GM06990 (cell line): ENCODE results near the gene MRPS10.

Experiments used
- DNase-seq: peaks from one replicate; pipeline ENCODE4 v3.0.0-alpha.2; 2011; ENCODE audit not compliant: insufficient read length; ENCODE audit errors: extremely low read depth
- H3K27me3 ChIP-seq: replicated peaks from 2 replicates; pipeline ENCODE4 v1.6.0; 2011; ENCODE audit warnings: low read length; ENCODE audit not compliant: control insufficient read depth, insufficient read depth
- H3K36me3 ChIP-seq: 2 replicates; pipeline ENCODE4 v1.5.1; 2011; ENCODE audit warnings: low read length; ENCODE audit not compliant: control insufficient read depth, insufficient read depth
- H3K4me3 ChIP-seq: replicated peaks from 2 replicates; pipeline ENCODE4 v1.5.1; 2011; ENCODE audit warnings: low read depth, mild to moderate bottlenecking, control low read depth, low read length
- CTCF ChIP-seq: IDR thresholded peaks from 2 replicates; pipeline ENCODE4 v1.5.1; 2011; ENCODE audit warnings: low read length, control low read depth, mild to moderate bottlenecking, inconsistent platforms; ENCODE audit not compliant: insufficient read depth, poor library complexity, severe bottlenecking

The MRPS10 gene

GRCh38 chr6:42249279-42249678 is 31.6 kb upstream of the MRPS10 start:
- TF ChIP-seq CTCF = no peak

GRCh38 chr6:42243046-42243445 is 25.4 kb upstream of the MRPS10 start:
- TF ChIP-seq CTCF = no peak
- H3K36me3 ChIP-seq = no peaks in the 10 kb centered on the region; the same call in 1 of the 2 replicates
- H3K4me3 ChIP-seq = no peak overlapping the region
- no peak for DNase-seq
- H3K27me3 ChIP-seq = no peaks in the 10 kb centered on the region

More at GRCh38 chr6:42249279-42249678, 31.6 kb upstream of the MRPS10 start:
- no peaks in the 10 kb centered on the region for H3K27me3 ChIP-seq
- DNase-seq = no peak
- no peak overlapping the region for H3K4me3 ChIP-seq
- H3K36me3 ChIP-seq = peaks cover 10% of the 10 kb centered on the region

GRCh38 chr6:42241915-42242314 is 24.3 kb upstream of the MRPS10 start:
- no peaks in the 10 kb centered on the region; the same call in 1 of the 2 replicates for H3K36me3 ChIP-seq
- no peak for DNase-seq

GRCh38 chr6:42239736-42240375 is 22.2 kb upstream of the MRPS10 start:
- no peak for TF ChIP-seq CTCF
- H3K27me3 ChIP-seq = no peaks in the 10 kb centered on the region
- DNase-seq = no peak
- no peak overlapping the region for H3K4me3 ChIP-seq
- no peaks in the 10 kb centered on the region; the same call in none of the 2 replicates for H3K36me3 ChIP-seq

More at GRCh38 chr6:42241915-42242314, 24.3 kb upstream of the MRPS10 start:
- no peak for TF ChIP-seq CTCF
- no peak overlapping the region for H3K4me3 ChIP-seq
- H3K27me3 ChIP-seq = no peaks in the 10 kb centered on the region

GRCh38 chr6:42239333-42239732 is 21.7 kb upstream of the MRPS10 start:
- no peak for DNase-seq
- no peak for TF ChIP-seq CTCF
- H3K4me3 ChIP-seq = no peak overlapping the region

More at GRCh38 chr6:42239333-42239732, 21.7 kb upstream of the MRPS10 start:
- Histone ChIP-seq H3K27me3 (no peaks in the 10 kb centered on the region), H3K36me3 (no peaks in the 10 kb centered on the region; the same call in none of the 2 replicates)
